Measurements from ENCODE around the gene EGLN1. TPM values are rescaled to one million over a fixed set of nuclear protein-coding genes. Genes with fewer than 3 reads are reported as not detected.
A peak's percentile ranks its signal among the peaks of the same experiment; 100 is the strongest.
"Not testable (repeated sequence)": the region's sequence is repeated elsewhere in the genome, so short reads cannot be mapped to it uniquely, and the experiment has no call there.

EGLN1 gene
- total and polyA plus RNA-seq, 4 donors, result 4.5 to 45.1 (median 16.3) TPM

DNA sequence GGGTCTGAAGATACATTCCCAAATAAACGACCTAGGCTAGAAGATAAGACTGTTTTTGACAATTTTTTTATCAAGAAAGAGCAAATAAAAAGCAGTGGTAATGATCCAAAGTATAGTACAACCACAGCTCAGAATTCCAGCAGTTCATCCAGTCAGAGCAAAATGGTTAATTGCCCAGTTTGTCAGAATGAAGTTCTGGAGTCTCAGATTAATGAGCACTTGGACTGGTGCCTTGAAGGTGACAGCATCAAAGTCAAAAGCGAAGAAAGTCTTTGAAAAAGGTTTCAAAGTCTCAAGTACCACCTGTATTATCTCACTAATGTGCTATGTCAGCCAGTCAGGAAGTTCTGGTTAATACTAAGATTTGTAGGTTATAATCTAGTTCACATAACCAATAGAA is 69.0 kb downstream of the EGLN1 start:
- TF ChIP-seq, protein P1, sequence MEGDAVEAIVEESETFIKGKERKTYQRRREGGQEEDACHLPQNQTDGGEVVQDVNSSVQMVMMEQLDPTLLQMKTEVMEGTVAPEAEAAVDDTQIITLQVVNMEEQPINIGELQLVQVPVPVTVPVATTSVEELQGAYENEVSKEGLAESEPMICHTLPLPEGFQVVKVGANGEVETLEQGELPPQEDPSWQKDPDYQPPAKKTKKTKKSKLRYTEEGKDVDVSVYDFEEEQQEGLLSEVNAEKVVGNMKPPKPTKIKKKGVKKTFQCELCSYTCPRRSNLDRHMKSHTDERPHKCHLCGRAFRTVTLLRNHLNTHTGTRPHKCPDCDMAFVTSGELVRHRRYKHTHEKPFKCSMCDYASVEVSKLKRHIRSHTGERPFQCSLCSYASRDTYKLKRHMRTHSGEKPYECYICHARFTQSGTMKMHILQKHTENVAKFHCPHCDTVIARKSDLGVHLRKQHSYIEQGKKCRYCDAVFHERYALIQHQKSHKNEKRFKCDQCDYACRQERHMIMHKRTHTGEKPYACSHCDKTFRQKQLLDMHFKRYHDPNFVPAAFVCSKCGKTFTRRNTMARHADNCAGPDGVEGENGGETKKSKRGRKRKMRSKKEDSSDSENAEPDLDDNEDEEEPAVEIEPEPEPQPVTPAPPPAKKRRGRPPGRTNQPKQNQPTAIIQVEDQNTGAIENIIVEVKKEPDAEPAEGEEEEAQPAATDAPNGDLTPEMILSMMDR (IDR thresholded peaks at IDR 0.05; ENCODE audit: control extremely low read depth, extremely low read depth), result no peak
- ATAC-seq (ENCODE audit: insufficient read depth, low FRiP score) (no peak), DNase-seq (no peak)
- Histone ChIP-seq H3K9me3 (ENCODE audit: control insufficient read depth in 4 of 4, insufficient read depth in 3 of 4, low read length in 3 of 4) (no peaks in the 10 kb centered on the region), H3K27me3 (ENCODE audit: control insufficient read depth in 3 of 3, insufficient read depth in 3 of 3, low read length in 2 of 3) (no peaks in the 10 kb centered on the region), H3K4me3 (no peak overlapping the region), H3K4me1 (ENCODE audit: control insufficient read depth in 5 of 5, insufficient read depth in 5 of 5, low read length in 5 of 5) (peaks cover 0 to 6% (median 1%) of the 10 kb centered on the region in 5 donors), H3K9ac (ENCODE audit: insufficient read depth in 1 of 2, low read length in 2 of 2) (no peak overlapping the region), H3K27ac (ENCODE audit: low read depth in 1 of 2, low read length in 1 of 2) (no peak overlapping the region), H3K36me3 (ENCODE audit: control insufficient read depth in 4 of 4, insufficient read depth in 4 of 4, low read length in 4 of 4) (peaks cover 3 to 19% (median 13%) of the 10 kb centered on the region in 4 donors)
- WGBS, 2 donors, result 69 to 86% methylated on average over 2 of the region's 2 CpGs

DNA sequence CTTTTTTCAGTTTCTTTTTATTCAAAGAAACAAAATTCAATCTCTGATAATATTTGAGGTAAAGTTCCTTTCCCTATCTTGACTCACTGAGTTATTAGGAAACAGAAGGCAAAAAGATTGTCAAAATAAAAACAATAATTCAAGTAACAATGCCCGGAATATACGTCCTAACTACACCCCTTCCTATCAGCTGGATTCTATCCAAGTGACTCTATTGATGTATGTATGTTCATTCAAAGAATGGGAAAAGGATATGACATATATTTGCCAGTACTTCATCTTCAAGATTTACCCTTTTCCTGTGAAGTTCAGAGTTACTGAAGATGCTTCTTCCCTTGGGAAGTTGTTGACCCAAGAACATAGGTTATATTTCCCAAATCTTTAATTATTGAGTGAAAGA is 70.3 kb downstream of the EGLN1 start:
- Histone ChIP-seq H3K27ac (ENCODE audit: low read depth in 1 of 2, low read length in 1 of 2) (peak overlapping the region in 1 of 2 donors; percentile 33), H3K36me3 (ENCODE audit: control insufficient read depth in 4 of 4, insufficient read depth in 4 of 4, low read length in 4 of 4) (peaks cover 8 to 28% (median 14%) of the 10 kb centered on the region in 4 donors), H3K4me1 (ENCODE audit: control insufficient read depth in 5 of 5, insufficient read depth in 5 of 5, low read length in 5 of 5) (peaks cover 0 to 3% (median 0%) of the 10 kb centered on the region in 5 donors), H3K9ac (ENCODE audit: insufficient read depth in 1 of 2, low read length in 2 of 2) (no peak overlapping the region), H3K4me3 (no peak overlapping the region), H3K9me3 (ENCODE audit: control insufficient read depth in 4 of 4, insufficient read depth in 3 of 4, low read length in 3 of 4) (no peaks in the 10 kb centered on the region), H3K27me3 (ENCODE audit: control insufficient read depth in 3 of 3, insufficient read depth in 3 of 3, low read length in 2 of 3) (no peaks in the 10 kb centered on the region)
- TF ChIP-seq, protein P1 (IDR thresholded peaks at IDR 0.05; ENCODE audit: control extremely low read depth, extremely low read depth), result no peak
- 61 to 81% methylated on average over 2 of the region's 2 CpGs for WGBS, 2 donors
- ATAC-seq (ENCODE audit: insufficient read depth, low FRiP score) (no peak), DNase-seq (peak in 1 of 3 donors; percentile 51)

DNA sequence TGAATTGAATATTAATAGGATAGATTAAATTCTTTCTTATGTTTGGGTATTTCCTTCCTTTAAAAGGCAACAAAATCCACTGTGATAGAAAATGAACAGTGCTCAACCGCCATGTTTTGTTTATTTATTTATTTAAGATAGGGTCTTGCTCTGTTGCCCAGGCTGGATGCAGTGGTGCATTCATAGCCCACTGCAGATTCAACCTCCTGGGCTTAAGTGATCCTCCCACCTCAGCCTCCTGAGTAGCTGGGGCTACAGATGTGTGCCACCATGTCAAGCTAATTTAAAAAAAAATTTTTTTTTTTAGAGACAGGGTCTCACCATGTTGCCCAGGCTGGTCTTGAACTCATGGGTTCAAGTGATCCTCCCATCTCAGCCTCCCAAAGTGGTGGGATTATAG is 73.2 kb downstream of the EGLN1 start:
- WGBS, 2 donors, result 94 to 98% methylated on average over 1 of the region's 1 CpG
- not testable (repeated sequence) for H3K27me3 ChIP-seq (ENCODE audit: control insufficient read depth in 3 of 3, insufficient read depth in 3 of 3, low read length in 2 of 3); H3K9ac ChIP-seq (ENCODE audit: insufficient read depth in 1 of 2, low read length in 2 of 2); H3K4me3 ChIP-seq; H3K27ac ChIP-seq (ENCODE audit: low read depth in 1 of 2, low read length in 1 of 2); ATAC-seq (ENCODE audit: insufficient read depth, low FRiP score); DNase-seq; H3K9me3 ChIP-seq (ENCODE audit: control insufficient read depth in 4 of 4, insufficient read depth in 3 of 4, low read length in 3 of 4); H3K4me1 ChIP-seq (ENCODE audit: control insufficient read depth in 5 of 5, insufficient read depth in 5 of 5, low read length in 5 of 5)
- H3K36me3 ChIP-seq (ENCODE audit: control insufficient read depth in 4 of 4, insufficient read depth in 4 of 4, low read length in 4 of 4), result peaks cover 8 to 25% (median 14%) of the 10 kb centered on the region in 4 donors

DNA sequence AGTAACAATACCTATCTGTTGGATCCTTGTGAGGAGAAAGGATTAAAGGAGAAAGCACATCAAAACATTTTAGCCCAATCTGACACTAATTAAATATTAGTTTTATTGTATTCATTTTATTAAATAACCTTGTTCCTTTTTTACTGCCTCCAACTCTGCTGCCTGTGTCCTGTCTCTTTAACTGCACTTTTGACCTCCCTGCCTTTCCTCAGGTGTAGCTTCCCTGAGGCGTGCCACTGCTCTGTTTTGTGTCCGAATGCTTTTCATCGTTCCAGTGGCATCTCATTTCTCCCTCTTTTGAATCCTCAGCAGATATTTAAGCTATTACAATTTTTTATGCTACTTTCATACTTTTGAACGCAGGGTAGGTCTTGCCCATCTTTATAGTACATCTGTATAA is 73.6 kb downstream of the EGLN1 start:
- peaks cover 8 to 25% (median 17%) of the 10 kb centered on the region in 4 donors for H3K36me3 ChIP-seq (ENCODE audit: control insufficient read depth in 4 of 4, insufficient read depth in 4 of 4, low read length in 4 of 4)
- no peak overlapping the region for H3K27ac ChIP-seq (ENCODE audit: low read depth in 1 of 2, low read length in 1 of 2)
- 96 to 99% methylated on average over 4 of the region's 4 CpGs for WGBS, 2 donors
- H3K4me1 ChIP-seq (ENCODE audit: control insufficient read depth in 5 of 5, insufficient read depth in 5 of 5, low read length in 5 of 5), result peaks cover 0 to 1% (median 0%) of the 10 kb centered on the region in 5 donors
- ATAC-seq (ENCODE audit: insufficient read depth, low FRiP score), result no peak
- no peak overlapping the region for H3K9ac ChIP-seq (ENCODE audit: insufficient read depth in 1 of 2, low read length in 2 of 2)
- no peak overlapping the region for H3K4me3 ChIP-seq
- DNase-seq, result no peak
- no peaks in the 10 kb centered on the region for H3K9me3 ChIP-seq (ENCODE audit: control insufficient read depth in 4 of 4, insufficient read depth in 3 of 4, low read length in 3 of 4)
- H3K27me3 ChIP-seq (ENCODE audit: control insufficient read depth in 3 of 3, insufficient read depth in 3 of 3, low read length in 2 of 3), result no peaks in the 10 kb centered on the region
- TF ChIP-seq, protein P1 (IDR thresholded peaks at IDR 0.05; ENCODE audit: control extremely low read depth, extremely low read depth), result no peak

Data from lung (tissue), 12 donors.